IMR-90 (cell line): ENCODE measurements around the gene EIF4H. TPM values are rescaled to one million over a fixed set of nuclear protein-coding genes. Genes with fewer than 3 reads are reported as not detected.

Experiments used
- ATAC-seq: fragments of 200-7000 bp; cut with Tn5 transposase; 2 replicates; pipeline ENCODE4 v1.9.1; 2020; ENCODE audit warnings: low read depth, mild to moderate bottlenecking, moderate library complexity
- BruUV-seq: library from RNA; stranded (reverse); fragments of 400-500 nt; replicated peaks from 2 replicates; lab custom pipeline; 2021; lab: Mats Ljungman, UMichigan
- CTCF ChIA-PET: fragments of 300-600 bp; formaldehyde crosslinking; extraction: SDS; loops from one replicate; lab custom pipeline; 2021; ENCODE audit warnings: antibody characterized with exemption; lab: Yijun Ruan, JAX
- POLR2A ChIA-PET: fragments of 300-600 bp; sonication (Branson Sonifier 250); formaldehyde crosslinking; loops from one replicate; lab custom pipeline; 2022; ENCODE audit warnings: antibody characterized with exemption; ENCODE audit not compliant: unreplicated experiment; lab: Charles Lee
- DNase-seq: peaks from one replicate; pipeline ENCODE4 v3.0.0; 2013
- H2AFZ ChIP-seq: replicated peaks from 2 replicates; pipeline ENCODE3; 2013; ENCODE audit warnings: low read length, mild to moderate bottlenecking; ENCODE audit not compliant: poor library complexity
- H2AK5ac ChIP-seq: 2 replicates; pipeline ENCODE4 v1.6.1; 2013; ENCODE audit warnings: low read depth, low read length, inconsistent platforms
- H2AK9ac ChIP-seq: replicated peaks from 2 replicates; pipeline ENCODE3; 2013; ENCODE audit warnings: mild to moderate bottlenecking, low read depth, low read length, moderate library complexity; ENCODE audit not compliant: poor library complexity
- H2BK120ac ChIP-seq: 2 replicates; pipeline ENCODE4 v1.6.1; 2013; ENCODE audit warnings: low read depth, low read length, inconsistent platforms
- H2BK15ac ChIP-seq: 3 replicates; pipeline ENCODE4 v1.6.1; 2013; ENCODE audit warnings: low read depth, low read length, inconsistent platforms
- H2BK20ac ChIP-seq: 2 replicates; pipeline ENCODE4 v1.6.1; 2013; ENCODE audit warnings: low read depth, mild to moderate bottlenecking, inconsistent platforms, low read length, moderate library complexity
- H2BK5ac ChIP-seq: 2 replicates; pipeline ENCODE4 v1.6.1; 2013; ENCODE audit warnings: mild to moderate bottlenecking, low read depth, low read length, inconsistent platforms; ENCODE audit not compliant: poor library complexity, severe bottlenecking
- H3K14ac ChIP-seq: replicated peaks from 2 replicates; pipeline ENCODE4 v1.6.1; 2013; ENCODE audit warnings: low read depth, low read length, inconsistent platforms
- H3K18ac ChIP-seq: 2 replicates; pipeline ENCODE4 v1.6.1; 2013; ENCODE audit warnings: low read depth, low read length, control low read depth
- H3K23ac ChIP-seq: 2 replicates; pipeline ENCODE4 v1.6.1; 2013; ENCODE audit warnings: low read depth, low read length, inconsistent platforms
- H3K27ac ChIP-seq: 2 replicates; pipeline ENCODE4 v1.5.1; 2013; ENCODE audit warnings: mild to moderate bottlenecking, control low read depth, low read length; ENCODE audit not compliant: insufficient read depth
- H3K27me3 ChIP-seq: 2 replicates; pipeline ENCODE4 v1.6.1; 2013; ENCODE audit warnings: low read length; ENCODE audit not compliant: control insufficient read depth, insufficient read depth
- H3K36me3 ChIP-seq: 2 replicates; pipeline ENCODE4 v1.6.1; 2013; ENCODE audit warnings: low read length, mixed read lengths; ENCODE audit not compliant: control insufficient read depth, insufficient read depth
- H3K4ac ChIP-seq: 2 replicates; pipeline ENCODE4 v1.6.1; 2013; ENCODE audit warnings: low read depth, low read length, inconsistent platforms
- H3K4me1 ChIP-seq: 2 replicates; pipeline ENCODE4 v1.6.1; 2013; ENCODE audit warnings: low read length, mixed read lengths; ENCODE audit not compliant: control insufficient read depth, insufficient read depth
- H3K4me2 ChIP-seq: 2 replicates; pipeline ENCODE4 v1.6.1; 2013; ENCODE audit warnings: low read depth, mild to moderate bottlenecking, control low read depth, low read length, moderate library complexity
- H3K4me3 ChIP-seq: 2 replicates; pipeline ENCODE4 v1.5.1; 2013; ENCODE audit warnings: low read depth, mild to moderate bottlenecking, control low read depth, low read length, moderate library complexity; ENCODE audit not compliant: insufficient read depth
- H3K56ac ChIP-seq: 2 replicates; pipeline ENCODE4 v1.6.1; 2013; ENCODE audit warnings: low read length, inconsistent platforms; ENCODE audit not compliant: insufficient read depth; ENCODE audit errors: extremely low read depth
- H3K79me1 ChIP-seq, 2 experiments: 2 replicates each; pipeline ENCODE4 v1.6.1; 2013; ENCODE audit warnings: low read length in 2 of 2, inconsistent platforms in 1 of 2, low read depth in 1 of 2
- H3K9ac ChIP-seq: 2 replicates; pipeline ENCODE4 v1.6.1; 2013; ENCODE audit warnings: low read depth, low read length, control low read depth
- H3K9me1 ChIP-seq: 2 replicates; pipeline ENCODE4 v1.6.1; 2013; ENCODE audit warnings: low read length, inconsistent platforms; ENCODE audit not compliant: insufficient read depth
- H3K9me3 ChIP-seq: 2 replicates; pipeline ENCODE4 v1.6.1; 2013; ENCODE audit warnings: low read length; ENCODE audit not compliant: control insufficient read depth, insufficient read depth
- H4K20me1 ChIP-seq: 2 replicates; pipeline ENCODE4 v1.6.1; 2013; ENCODE audit warnings: low read length, inconsistent platforms; ENCODE audit not compliant: insufficient read depth
- H4K5ac ChIP-seq: 2 replicates; pipeline ENCODE4 v1.6.1; 2013; ENCODE audit warnings: mild to moderate bottlenecking, low read depth, low read length, control low read depth
- H4K8ac ChIP-seq, 2 experiments: 2 replicates each; pipeline ENCODE4 v1.6.1; 2013; ENCODE audit warnings: low read depth in 2 of 2, low read length in 2 of 2, control low read depth in 1 of 2, inconsistent platforms in 1 of 2
- H4K91ac ChIP-seq: 2 replicates; pipeline ENCODE4 v1.6.1; 2013; ENCODE audit warnings: low read depth, low read length, inconsistent platforms; ENCODE audit not compliant: insufficient read depth
- FOS ChIP-seq: fragments of 150-350 bp; IDR thresholded peaks from 2 replicates; pipeline ENCODE4 v1.6.1; 2016; ENCODE audit warnings: low read depth, low read length
- MXI1 ChIP-seq: IDR thresholded peaks from 2 replicates; pipeline ENCODE4 v1.6.1; 2012; ENCODE audit warnings: low read depth, mild to moderate bottlenecking, low read length, moderate library complexity, borderline replicate concordance
- RCOR1 ChIP-seq: IDR thresholded peaks from 2 replicates; pipeline ENCODE4 v1.6.1; 2012; ENCODE audit warnings: mild to moderate bottlenecking, low read length, improper control_type of control experiment; ENCODE audit not compliant: insufficient replicate concordance
- RFX5 ChIP-seq: IDR thresholded peaks from 2 replicates; pipeline ENCODE4 v1.8.0; 2012; ENCODE audit warnings: low read depth, mild to moderate bottlenecking, low read length, moderate library complexity
- SMC3 ChIP-seq: fragments of 150-350 bp; IDR thresholded peaks from 2 replicates; pipeline ENCODE4 v1.6.1; 2016; ENCODE audit warnings: low read depth, mild to moderate bottlenecking, antibody characterized with exemption, low read length, moderate library complexity
- WGBS, 2 experiments: methylation state at CpG; one replicate each; pipeline versions ENCODE4 v1.1.5 to v1.1.7; 2013; ENCODE audit warnings: missing lambda C conversion rate in 2 of 2; ENCODE audit not compliant: insufficient read length in 1 of 2; ENCODE audit errors: extremely low coverage in 2 of 2; 5-methylcytosine and 5-hydroxymethylcytosine counted together
- dilution Hi-C: fragments of 300-500 bp; cut with HindIII; formaldehyde crosslinking; loops from one replicate; pipeline ENCODE4 v1.14.3; 2018; ENCODE audit warnings: low sequenced_read_pairs; ENCODE audit not compliant: unreplicated experiment
- in situ Hi-C: fragments of 300-500 bp; cut with MboI; formaldehyde crosslinking; loops from 3 replicates; pipeline ENCODE4 v1.14.3; 2019; ENCODE audit warnings: low sequenced_read_pairs, inconsistent platforms, mixed read lengths
- intact Hi-C: fragments of 100-400 bp; cut with micrococcal nuclease; formaldehyde crosslinking; loops from 2 replicates; pipeline ENCODE4 v1.10.0; 2022
- polyA plus RNA-seq, 3 experiments: library from polyadenylated mRNA; depleted of rRNA; stranded (reverse); fragments of >200 nt; gene quantifications; 2 replicates each; pipeline ENCODE4 v1.2.3, GENCODE V29; 2012; ENCODE audit warnings: low replicate concordance in 1 of 3
- total RNA-seq: library from RNA; depleted of rRNA; stranded (reverse); fragments of >200 nt; gene quantifications from 2 replicates; pipeline ENCODE4 v1.2.3, GENCODE V29; 2012
- TF ChIP-seq, protein P1 (sequence below): conservative IDR thresholded peaks from 2 replicates; pipeline ENCODE4 v1.5.1; 2012; ENCODE audit warnings: mild to moderate bottlenecking, low read depth, low read length, improper control_type of control experiment
- TF ChIP-seq, protein P2 (sequence below): fragments of 150-350 bp; IDR thresholded peaks from 2 replicates; pipeline ENCODE4 v1.6.1; 2017; ENCODE audit warnings: mild to moderate bottlenecking, antibody characterized with exemption, low read length, low read depth

The EIF4H gene
- total and polyA plus RNA-seq, 2 of the 4 experiments (the other 2 are of a cell fraction), result 241 to 321 TPM

GRCh38 chr7:74185636-74186035 lies 11.5 kb downstream of the EIF4H start:
- H3K4me3 ChIP-seq, result no peak overlapping the region
- no TSS peak for BruUV-seq
- H4K8ac ChIP-seq, result peak overlapping the region in 1 of 2 experiments; percentile 24; a peak in 1 of 4 replicates
- DNase-seq (no peak), ATAC-seq (no peak)
- H3K36me3 ChIP-seq, result peaks cover 31% of the 10 kb centered on the region
- intact Hi-C loops, result no loop called here
- H4K91ac ChIP-seq, result no peak overlapping the region
- H2BK5ac ChIP-seq, result no peak overlapping the region
- dilution Hi-C loops, result no loop called here
- no peak overlapping the region for H2AFZ ChIP-seq
- no peak overlapping the region for H3K4ac ChIP-seq
- H3K9ac ChIP-seq, result no peak overlapping the region
- H3K23ac ChIP-seq, result no peak overlapping the region
- no peaks in the 10 kb centered on the region for H3K9me3 ChIP-seq
- no peak overlapping the region for H3K18ac ChIP-seq
- TF ChIP-seq FOS (no peak), MXI1 (no peak), RCOR1 (no peak), SMC3 (no peak), RFX5 (no peak)
- TF ChIP-seq, protein P1, sequence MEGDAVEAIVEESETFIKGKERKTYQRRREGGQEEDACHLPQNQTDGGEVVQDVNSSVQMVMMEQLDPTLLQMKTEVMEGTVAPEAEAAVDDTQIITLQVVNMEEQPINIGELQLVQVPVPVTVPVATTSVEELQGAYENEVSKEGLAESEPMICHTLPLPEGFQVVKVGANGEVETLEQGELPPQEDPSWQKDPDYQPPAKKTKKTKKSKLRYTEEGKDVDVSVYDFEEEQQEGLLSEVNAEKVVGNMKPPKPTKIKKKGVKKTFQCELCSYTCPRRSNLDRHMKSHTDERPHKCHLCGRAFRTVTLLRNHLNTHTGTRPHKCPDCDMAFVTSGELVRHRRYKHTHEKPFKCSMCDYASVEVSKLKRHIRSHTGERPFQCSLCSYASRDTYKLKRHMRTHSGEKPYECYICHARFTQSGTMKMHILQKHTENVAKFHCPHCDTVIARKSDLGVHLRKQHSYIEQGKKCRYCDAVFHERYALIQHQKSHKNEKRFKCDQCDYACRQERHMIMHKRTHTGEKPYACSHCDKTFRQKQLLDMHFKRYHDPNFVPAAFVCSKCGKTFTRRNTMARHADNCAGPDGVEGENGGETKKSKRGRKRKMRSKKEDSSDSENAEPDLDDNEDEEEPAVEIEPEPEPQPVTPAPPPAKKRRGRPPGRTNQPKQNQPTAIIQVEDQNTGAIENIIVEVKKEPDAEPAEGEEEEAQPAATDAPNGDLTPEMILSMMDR, result no peak
- TF ChIP-seq, protein P2, sequence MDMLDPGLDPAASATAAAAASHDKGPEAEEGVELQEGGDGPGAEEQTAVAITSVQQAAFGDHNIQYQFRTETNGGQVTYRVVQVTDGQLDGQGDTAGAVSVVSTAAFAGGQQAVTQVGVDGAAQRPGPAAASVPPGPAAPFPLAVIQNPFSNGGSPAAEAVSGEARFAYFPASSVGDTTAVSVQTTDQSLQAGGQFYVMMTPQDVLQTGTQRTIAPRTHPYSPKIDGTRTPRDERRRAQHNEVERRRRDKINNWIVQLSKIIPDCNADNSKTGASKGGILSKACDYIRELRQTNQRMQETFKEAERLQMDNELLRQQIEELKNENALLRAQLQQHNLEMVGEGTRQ, result no peak
- no peaks in the 10 kb centered on the region for H3K27me3 ChIP-seq
- H2AK9ac ChIP-seq, result no peak overlapping the region
- H3K9me1 ChIP-seq, result peaks cover 28% of the 10 kb centered on the region
- peaks cover 100% of the 10 kb centered on the region for H4K20me1 ChIP-seq
- no peak overlapping the region for H2BK20ac ChIP-seq
- peaks cover 7 to 75% of the 10 kb centered on the region in 2 experiments for H3K79me1 ChIP-seq
- H4K5ac ChIP-seq, result no peak overlapping the region
- H3K4me1 ChIP-seq, result peaks cover 24% of the 10 kb centered on the region
- H3K14ac ChIP-seq, result no peak overlapping the region
- WGBS, 2 experiments, result no CpG with 5 or more reads among the region's 5 CpGs
- no peak overlapping the region for H2BK120ac ChIP-seq
- in situ Hi-C loops, result no loop called here
- no peak overlapping the region for H2AK5ac ChIP-seq
- ChIA-PET POLR2A (no interaction called here), CTCF (interaction anchor here (0.6 kb wide), 1 partner anchor 41 kb away, joined by 3 read pairs; no protein-coding TSS in a partner anchor)
- no peak overlapping the region for H3K4me2 ChIP-seq
- no peak overlapping the region for H3K56ac ChIP-seq
- no peak overlapping the region; the same call in 1 of the 2 replicates for H3K27ac ChIP-seq
- H2BK15ac ChIP-seq, result no peak overlapping the region
